ENCODE data around the gene HAVCR2.

The HAVCR2 gene

GRCh38 chr5:157113002-157113401 is 4.2 kb upstream of the HAVCR2 start:
- no peak overlapping the region for H2AFZ ChIP-seq (ENCODE audit: low read length)
- H3K9me3 ChIP-seq (replicated peaks in 1 of 2; ENCODE audit: control insufficient read depth in 2 of 2, insufficient read depth in 1 of 2, low read depth in 1 of 2, low read length in 2 of 2), result no peaks in the 10 kb centered on the region
- H2BK5ac ChIP-seq (ENCODE audit: low read length), result no peak overlapping the region
- H3K9ac ChIP-seq (ENCODE audit: low read depth, low read length, poor library complexity), result no peak overlapping the region
- no peak overlapping the region for H4K91ac ChIP-seq (ENCODE audit: low read depth, low read length, poor library complexity)
- H2BK15ac ChIP-seq (ENCODE audit: low read length), result no peak overlapping the region
- no peak overlapping the region for H3K4me2 ChIP-seq (ENCODE audit: insufficient read depth, low read length, poor library complexity, severe bottlenecking)
- WGBS, 2 donors (ENCODE audit: extremely low coverage in 2 of 2, insufficient read length in 2 of 2, insufficient replicate concordance in 1 of 2), result no CpG with 5 or more reads among the region's 5 CpGs
- H3K36me3 ChIP-seq (replicated peaks in 1 of 2; ENCODE audit: control insufficient read depth in 2 of 2, insufficient read depth in 2 of 2, low read length in 2 of 2), result no peaks in the 10 kb centered on the region
- DNase-seq (ENCODE audit: low spot score), result no peak
- H3K27me3 ChIP-seq (ENCODE audit: control insufficient read depth in 3 of 3, insufficient read depth in 3 of 3, low read depth in 1 of 3, low read length in 3 of 3), result no peaks in the 10 kb centered on the region
- no peak overlapping the region for H3K4ac ChIP-seq (ENCODE audit: low read length)
- no peaks in the 10 kb centered on the region for H3K4me1 ChIP-seq (ENCODE audit: control insufficient read depth in 2 of 2, insufficient read depth in 1 of 2, low read depth in 1 of 2, low read length in 2 of 2)
- H3K79me1 ChIP-seq (ENCODE audit: low read depth, low read length), result no peaks in the 10 kb centered on the region
- H3K14ac ChIP-seq (ENCODE audit: low read length), result no peak overlapping the region
- H3K18ac ChIP-seq (ENCODE audit: low read length), result no peak overlapping the region
- no peak overlapping the region for H2BK12ac ChIP-seq (ENCODE audit: low read length)
- no peak overlapping the region for H2AK5ac ChIP-seq (ENCODE audit: low read depth, low read length)
- no peak overlapping the region for H3K27ac ChIP-seq (replicated peaks; ENCODE audit: low read length)
- no peak overlapping the region for H4K8ac ChIP-seq (ENCODE audit: low read depth, low read length)
- no peak overlapping the region for H3K4me3 ChIP-seq (ENCODE audit: low read length in 2 of 2)
- no peak overlapping the region for H3K23ac ChIP-seq (ENCODE audit: low read depth, low read length, poor library complexity)
- no peak overlapping the region for H2BK120ac ChIP-seq (ENCODE audit: low read depth, low read length)

GRCh38 chr5:157109744-157110143 is 900 bp upstream of the HAVCR2 start:
- Histone ChIP-seq H3K27me3 (ENCODE audit: control insufficient read depth in 3 of 3, insufficient read depth in 3 of 3, low read depth in 1 of 3, low read length in 3 of 3) (no peaks in the 10 kb centered on the region), H3K4me1 (ENCODE audit: control insufficient read depth in 2 of 2, insufficient read depth in 1 of 2, low read depth in 1 of 2, low read length in 2 of 2) (peaks cover 0 to 4% of the 10 kb centered on the region in 2 donors), H2BK12ac (ENCODE audit: low read length) (no peak overlapping the region), H2BK5ac (ENCODE audit: low read length) (no peak overlapping the region), H2BK15ac (ENCODE audit: low read length) (no peak overlapping the region), H3K4me3 (ENCODE audit: low read length in 2 of 2) (no peak overlapping the region), H3K4me2 (ENCODE audit: insufficient read depth, low read length, poor library complexity, severe bottlenecking) (no peak overlapping the region), H3K9me3 (replicated peaks in 1 of 2; ENCODE audit: control insufficient read depth in 2 of 2, insufficient read depth in 1 of 2, low read depth in 1 of 2, low read length in 2 of 2) (no peaks in the 10 kb centered on the region), H3K14ac (ENCODE audit: low read length) (no peak overlapping the region), H3K23ac (ENCODE audit: low read depth, low read length, poor library complexity) (no peak overlapping the region), H3K4ac (ENCODE audit: low read length) (no peak overlapping the region), H2BK120ac (ENCODE audit: low read depth, low read length) (no peak overlapping the region), H2AK5ac (ENCODE audit: low read depth, low read length) (no peak overlapping the region), H3K18ac (ENCODE audit: low read length) (no peak overlapping the region), H3K27ac (replicated peaks; ENCODE audit: low read length) (no peak overlapping the region), H2AFZ (ENCODE audit: low read length) (no peak overlapping the region), H3K36me3 (replicated peaks in 1 of 2; ENCODE audit: control insufficient read depth in 2 of 2, insufficient read depth in 2 of 2, low read length in 2 of 2) (no peaks in the 10 kb centered on the region), H3K9ac (ENCODE audit: low read depth, low read length, poor library complexity) (no peak overlapping the region), H4K8ac (ENCODE audit: low read depth, low read length) (no peak overlapping the region), H4K91ac (ENCODE audit: low read depth, low read length, poor library complexity) (no peak overlapping the region), H3K79me1 (ENCODE audit: low read depth, low read length) (no peaks in the 10 kb centered on the region)
- no peak for DNase-seq (ENCODE audit: low spot score)
- whole genome bisulfite sequencing, 2 donors (ENCODE audit: extremely low coverage in 2 of 2, insufficient read length in 2 of 2, insufficient replicate concordance in 1 of 2), result no CpG with 5 or more reads among the region's 1 CpG

GRCh38 chr5:157107508-157107907 is 1.3 kb downstream of the HAVCR2 start:
- DNase-seq (ENCODE audit: low spot score), result no peak

GRCh38 chr5:157106630-157107461 is 2.0 kb downstream of the HAVCR2 start:
- Histone ChIP-seq H2AK5ac (ENCODE audit: low read depth, low read length) (no peak overlapping the region), H3K27ac (replicated peaks; ENCODE audit: low read length) (no peak overlapping the region), H3K4ac (ENCODE audit: low read length) (no peak overlapping the region), H2BK15ac (ENCODE audit: low read length) (no peak overlapping the region), H3K4me3 (ENCODE audit: low read length in 2 of 2) (no peak overlapping the region), H4K91ac (ENCODE audit: low read depth, low read length, poor library complexity) (no peak overlapping the region), H3K27me3 (ENCODE audit: control insufficient read depth in 3 of 3, insufficient read depth in 3 of 3, low read depth in 1 of 3, low read length in 3 of 3) (no peaks in the 10 kb centered on the region), H3K23ac (ENCODE audit: low read depth, low read length, poor library complexity) (no peak overlapping the region), H3K9ac (ENCODE audit: low read depth, low read length, poor library complexity) (no peak overlapping the region), H2BK120ac (ENCODE audit: low read depth, low read length) (no peak overlapping the region), H4K8ac (ENCODE audit: low read depth, low read length) (no peak overlapping the region), H2BK12ac (ENCODE audit: low read length) (no peak overlapping the region), H3K14ac (ENCODE audit: low read length) (no peak overlapping the region), H2BK5ac (ENCODE audit: low read length) (no peak overlapping the region), H3K4me1 (ENCODE audit: control insufficient read depth in 2 of 2, insufficient read depth in 1 of 2, low read depth in 1 of 2, low read length in 2 of 2) (peaks cover 0 to 4% of the 10 kb centered on the region in 2 donors), H3K4me2 (ENCODE audit: insufficient read depth, low read length, poor library complexity, severe bottlenecking) (no peak overlapping the region), H3K9me3 (replicated peaks in 1 of 2; ENCODE audit: control insufficient read depth in 2 of 2, insufficient read depth in 1 of 2, low read depth in 1 of 2, low read length in 2 of 2) (no peaks in the 10 kb centered on the region), H3K79me1 (ENCODE audit: low read depth, low read length) (no peaks in the 10 kb centered on the region), H3K18ac (ENCODE audit: low read length) (no peak overlapping the region), H3K36me3 (replicated peaks in 1 of 2; ENCODE audit: control insufficient read depth in 2 of 2, insufficient read depth in 2 of 2, low read length in 2 of 2) (no peaks in the 10 kb centered on the region), H2AFZ (ENCODE audit: low read length) (no peak overlapping the region)
- DNase-seq (ENCODE audit: low spot score), result no peak
- no CpG with 5 or more reads among the region's 14 CpGs for WGBS, 2 donors (ENCODE audit: extremely low coverage in 2 of 2, insufficient read length in 2 of 2, insufficient replicate concordance in 1 of 2)

More at GRCh38 chr5:157107508-157107907, 1.3 kb downstream of the HAVCR2 start:
- Histone ChIP-seq H3K4me1 (ENCODE audit: control insufficient read depth in 2 of 2, insufficient read depth in 1 of 2, low read depth in 1 of 2, low read length in 2 of 2) (peaks cover 0 to 4% of the 10 kb centered on the region in 2 donors), H3K4me2 (ENCODE audit: insufficient read depth, low read length, poor library complexity, severe bottlenecking) (no peak overlapping the region), H3K36me3 (replicated peaks in 1 of 2; ENCODE audit: control insufficient read depth in 2 of 2, insufficient read depth in 2 of 2, low read length in 2 of 2) (no peaks in the 10 kb centered on the region), H2AFZ (ENCODE audit: low read length) (no peak overlapping the region), H3K27me3 (ENCODE audit: control insufficient read depth in 3 of 3, insufficient read depth in 3 of 3, low read depth in 1 of 3, low read length in 3 of 3) (no peaks in the 10 kb centered on the region), H3K9ac (ENCODE audit: low read depth, low read length, poor library complexity) (no peak overlapping the region), H2BK120ac (ENCODE audit: low read depth, low read length) (no peak overlapping the region), H2BK5ac (ENCODE audit: low read length) (no peak overlapping the region), H2AK5ac (ENCODE audit: low read depth, low read length) (no peak overlapping the region), H2BK12ac (ENCODE audit: low read length) (no peak overlapping the region), H4K91ac (ENCODE audit: low read depth, low read length, poor library complexity) (no peak overlapping the region), H3K18ac (ENCODE audit: low read length) (no peak overlapping the region), H3K23ac (ENCODE audit: low read depth, low read length, poor library complexity) (no peak overlapping the region), H3K14ac (ENCODE audit: low read length) (no peak overlapping the region), H3K4ac (ENCODE audit: low read length) (no peak overlapping the region), H3K4me3 (ENCODE audit: low read length in 2 of 2) (no peak overlapping the region), H3K79me1 (ENCODE audit: low read depth, low read length) (no peaks in the 10 kb centered on the region), H4K8ac (ENCODE audit: low read depth, low read length) (no peak overlapping the region), H2BK15ac (ENCODE audit: low read length) (no peak overlapping the region), H3K9me3 (replicated peaks in 1 of 2; ENCODE audit: control insufficient read depth in 2 of 2, insufficient read depth in 1 of 2, low read depth in 1 of 2, low read length in 2 of 2) (no peaks in the 10 kb centered on the region), H3K27ac (replicated peaks; ENCODE audit: low read length) (no peak overlapping the region)
- no CpG with 5 or more reads among the region's 3 CpGs for WGBS, 2 donors (ENCODE audit: extremely low coverage in 2 of 2, insufficient read length in 2 of 2, insufficient replicate concordance in 1 of 2)

All from neuronal stem cell (in vitro differentiated cells).